Epithelial cell of esophagus (primary cell): Measurements from ENCODE around the gene FBXL16.
"Not testable (repeated sequence)": the region's sequence is repeated elsewhere in the genome, so short reads cannot be mapped to it uniquely, and the experiment has no call there.

Experiments
- DNase-seq: peaks from one replicate; pipeline ENCODE4 v3.0.0; 2010; ENCODE audit warnings: low read depth
- H3K4me3 ChIP-seq: 2 replicates; pipeline ENCODE4 v1.5.1; 2011; ENCODE audit warnings: mild to moderate bottlenecking, low read length, control low read depth
- CTCF ChIP-seq: IDR thresholded peaks from 2 replicates; pipeline ENCODE4 v1.5.1; 2011; ENCODE audit warnings: low read depth, mild to moderate bottlenecking, low read length, control low read depth, inconsistent platforms; ENCODE audit not compliant: insufficient read depth; ENCODE audit errors: missing control alignments

FBXL16 gene

GRCh38 chr16:747978-748746 lies 42.6 kb upstream of the FBXL16 start:
- no peak for TF ChIP-seq CTCF
- DNase-seq, result no peak
- H3K4me3 ChIP-seq, result no peak overlapping the region

GRCh38 chr16:746637-747036 lies 41.0 kb upstream of the FBXL16 start:
- no peak for DNase-seq
- no peak for TF ChIP-seq CTCF
- H3K4me3 ChIP-seq, result no peak overlapping the region

- TF ChIP-seq CTCF, result peak; percentile 61
- DNase-seq, result peak; percentile 56
- no peak overlapping the region for H3K4me3 ChIP-seq
Measured at GRCh38 chr16:745739-746138, 40.1 kb upstream of the FBXL16 start.

- TF ChIP-seq CTCF, result no peak
- no peak for DNase-seq
- H3K4me3 ChIP-seq, result no peak overlapping the region
Measured at GRCh38 chr16:743794-744500, 38.3 kb upstream of the FBXL16 start.

GRCh38 chr16:742894-743293 lies 37.3 kb upstream of the FBXL16 start:
- H3K4me3 ChIP-seq, DNase-seq: not testable (repeated sequence)

- H3K4me3 ChIP-seq, result no peak overlapping the region
- DNase-seq, result no peak
- no peak for TF ChIP-seq CTCF
Measured at GRCh38 chr16:741986-742629, 36.5 kb upstream of the FBXL16 start.

- DNase-seq, result peak; percentile 94
- peak; percentile 46 for TF ChIP-seq CTCF
- peak within 1 kb of the TSS; percentile 76 for H3K4me3 ChIP-seq
Measured at GRCh38 chr16:740764-741505, 35.3 kb upstream of the FBXL16 start, which contains the start of gene CIAO3. TSS of gene CIAO3 (minus strand) at chr16:740997. CDS start at chr16:740985, 12 bp downstream.
